DMS 273 (cell line): ENCODE measurements around the gene CIRBP.
A peak's percentile ranks its signal among the peaks of the same experiment; 100 is the strongest.

Experiments
- DNase-seq: peaks from one replicate; lab custom pipeline; 2025; ENCODE audit not compliant: unreplicated experiment; lab: John Stamatoyannopoulos, UW

CIRBP gene

DNA sequence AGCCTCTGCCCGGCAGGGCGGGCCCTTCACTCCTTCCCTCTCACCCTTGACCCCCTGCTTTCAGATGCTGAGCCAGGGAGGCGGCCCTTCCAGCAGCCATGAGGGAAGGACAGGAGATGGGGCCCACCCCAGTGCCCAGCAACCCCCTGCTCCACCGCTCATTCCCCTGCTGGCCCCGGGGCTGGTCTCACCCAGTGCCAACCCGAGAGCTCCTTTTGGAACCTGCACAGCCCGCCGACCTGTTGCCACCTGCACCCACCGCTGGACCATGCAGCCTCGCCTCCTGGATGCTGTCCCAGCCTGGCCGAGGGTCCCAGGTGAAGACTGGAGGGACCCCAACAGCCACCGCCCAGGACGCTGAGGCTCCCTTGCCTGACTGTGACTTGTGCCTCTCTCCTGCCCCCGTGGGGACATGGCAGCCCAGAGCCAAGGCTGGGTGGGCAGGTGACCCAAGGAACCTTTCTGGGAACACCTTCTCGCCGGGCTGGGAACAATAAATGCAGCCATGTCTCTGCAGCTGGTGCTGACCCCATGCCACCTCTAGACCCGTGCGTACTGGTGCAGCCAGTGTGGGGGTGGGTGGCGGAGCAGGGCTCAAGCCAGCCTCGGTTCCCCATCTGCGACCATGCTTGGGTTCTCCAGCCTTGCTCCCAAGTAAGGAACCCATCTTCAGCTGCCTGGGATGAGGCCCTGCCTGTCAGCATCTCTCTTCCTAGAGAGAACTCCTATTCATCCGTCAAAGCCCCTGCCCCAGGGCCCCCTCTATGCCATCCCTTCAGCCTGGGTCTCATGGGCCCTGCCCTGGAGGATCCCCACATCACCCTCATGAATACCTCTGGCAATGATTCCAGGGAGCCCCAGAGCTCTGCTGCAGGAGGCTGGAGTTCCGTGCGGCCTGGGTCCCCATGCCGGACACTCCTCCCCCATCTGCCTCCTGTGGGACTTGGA is 9.9 kb downstream of the CIRBP start:
- no peak for DNase-seq

- peak; percentile 93 for DNase-seq
These were observed 10.7 kb downstream of the CIRBP start for GRCh38 chr19:1279782-1280341.

GRCh38 chr19:1280636-1281568 is 11.8 kb downstream of the CIRBP start:
- no peak for DNase-seq

DNA sequence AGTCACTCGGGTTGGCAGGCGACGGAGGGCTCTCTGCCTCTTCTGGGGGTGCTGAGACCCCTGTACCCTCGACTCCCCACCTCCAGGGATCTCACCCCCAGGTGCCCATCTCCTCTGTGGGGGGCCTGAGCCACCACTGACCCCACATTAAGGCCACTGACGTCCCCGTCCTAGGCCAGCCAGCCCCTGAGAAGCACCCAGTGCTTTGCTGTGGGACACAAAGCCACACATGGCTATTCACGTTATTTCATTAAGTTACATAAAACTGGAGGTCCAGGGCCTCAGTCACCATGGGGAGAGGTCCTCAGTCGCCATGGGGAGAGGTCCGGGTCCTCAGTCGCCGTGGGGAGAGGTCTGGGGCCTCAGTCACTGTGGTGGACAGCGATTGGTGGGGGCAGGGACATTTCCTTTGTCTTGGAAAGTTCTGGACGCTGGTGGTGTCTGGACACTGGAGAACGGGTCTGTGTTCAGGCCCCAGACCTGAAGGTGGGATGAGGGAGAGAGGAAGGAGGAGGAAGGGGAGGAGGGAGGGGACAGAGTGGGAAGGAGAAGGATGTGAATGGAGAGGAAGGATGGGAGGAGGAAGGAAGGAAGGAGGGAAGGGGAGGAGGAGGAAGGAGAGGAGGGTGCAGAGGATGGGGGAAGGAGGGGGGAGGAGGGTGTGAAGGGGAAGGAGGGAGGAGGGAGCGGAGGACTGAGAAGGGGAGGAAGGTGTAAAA is 12.6 kb downstream of the CIRBP start:
- DNase-seq = no peak

GRCh38 chr19:1282588-1283206 is 13.6 kb downstream of the CIRBP start:
- DNase-seq = peak; percentile 61

- DNase-seq = no peak
These were observed 14.2 kb downstream of the CIRBP start for GRCh38 chr19:1283207-1283916.

GRCh38 chr19:1283917-1284292 is 14.8 kb downstream of the CIRBP start:
- DNase-seq = no peak

GRCh38 chr19:1284293-1284978 is 15.3 kb downstream of the CIRBP start:
- DNase-seq = no peak

- DNase-seq = peak; percentile 56
These were observed 16.0 kb downstream of the CIRBP start for GRCh38 chr19:1284979-1285736.

GRCh38 chr19:1285737-1286360 is 16.7 kb downstream of the CIRBP start, which contains the start of gene EFNA2:
Gene EFNA2, plus strand, starts transcription at chr19:1285873. Its CDS starts 296 bp downstream, at chr19:1286169.
- DNase-seq = peak; percentile 61

DNA sequence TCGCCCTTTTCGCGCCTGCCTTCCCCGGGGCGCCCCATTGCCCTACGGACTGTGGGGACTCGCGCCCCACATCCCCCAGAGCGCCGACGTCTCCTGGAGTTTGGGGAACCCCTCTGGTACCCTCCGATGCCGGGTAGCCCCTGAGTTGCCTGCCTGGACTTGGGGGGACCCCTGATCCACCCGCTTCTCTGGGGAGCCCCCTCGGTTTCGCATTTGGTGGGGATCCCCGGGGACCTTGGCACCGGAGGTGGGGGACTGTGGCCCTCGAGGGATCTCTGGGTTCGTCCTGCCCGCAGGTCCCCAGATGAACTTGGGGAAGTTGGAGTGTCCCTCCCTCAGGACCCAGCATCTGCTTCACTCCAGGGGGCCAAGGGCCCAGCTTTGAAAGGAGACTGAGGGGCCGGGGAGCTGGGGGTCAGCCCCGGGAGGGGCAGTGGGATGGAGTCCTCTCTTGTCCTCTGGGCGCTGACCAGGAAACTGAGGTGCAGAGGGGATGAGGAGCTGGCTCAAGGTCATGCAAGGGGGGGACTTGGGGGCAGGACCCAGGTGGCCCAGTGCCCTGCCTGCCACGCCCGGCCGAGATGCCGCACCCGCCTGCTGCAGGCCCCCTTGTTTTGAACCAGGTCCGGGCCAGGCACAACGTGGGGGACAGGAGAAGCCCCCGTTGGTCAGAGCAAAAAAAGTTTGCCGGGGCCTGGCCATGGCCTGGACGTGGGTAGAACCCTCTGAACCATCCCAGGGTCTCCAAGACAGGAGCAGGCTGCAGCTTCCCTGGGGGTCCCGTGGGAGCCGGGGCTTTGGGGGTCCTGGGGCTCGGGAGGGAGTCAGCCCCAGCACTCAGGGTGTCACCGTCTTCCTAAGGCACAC is 17.6 kb downstream of the CIRBP start:
- no peak for DNase-seq

GRCh38 chr19:1287354-1288225 is 18.5 kb downstream of the CIRBP start:
- DNase-seq = peak; percentile 53

GRCh38 chr19:1288226-1288612 is 19.1 kb downstream of the CIRBP start:
- no peak for DNase-seq

DNA sequence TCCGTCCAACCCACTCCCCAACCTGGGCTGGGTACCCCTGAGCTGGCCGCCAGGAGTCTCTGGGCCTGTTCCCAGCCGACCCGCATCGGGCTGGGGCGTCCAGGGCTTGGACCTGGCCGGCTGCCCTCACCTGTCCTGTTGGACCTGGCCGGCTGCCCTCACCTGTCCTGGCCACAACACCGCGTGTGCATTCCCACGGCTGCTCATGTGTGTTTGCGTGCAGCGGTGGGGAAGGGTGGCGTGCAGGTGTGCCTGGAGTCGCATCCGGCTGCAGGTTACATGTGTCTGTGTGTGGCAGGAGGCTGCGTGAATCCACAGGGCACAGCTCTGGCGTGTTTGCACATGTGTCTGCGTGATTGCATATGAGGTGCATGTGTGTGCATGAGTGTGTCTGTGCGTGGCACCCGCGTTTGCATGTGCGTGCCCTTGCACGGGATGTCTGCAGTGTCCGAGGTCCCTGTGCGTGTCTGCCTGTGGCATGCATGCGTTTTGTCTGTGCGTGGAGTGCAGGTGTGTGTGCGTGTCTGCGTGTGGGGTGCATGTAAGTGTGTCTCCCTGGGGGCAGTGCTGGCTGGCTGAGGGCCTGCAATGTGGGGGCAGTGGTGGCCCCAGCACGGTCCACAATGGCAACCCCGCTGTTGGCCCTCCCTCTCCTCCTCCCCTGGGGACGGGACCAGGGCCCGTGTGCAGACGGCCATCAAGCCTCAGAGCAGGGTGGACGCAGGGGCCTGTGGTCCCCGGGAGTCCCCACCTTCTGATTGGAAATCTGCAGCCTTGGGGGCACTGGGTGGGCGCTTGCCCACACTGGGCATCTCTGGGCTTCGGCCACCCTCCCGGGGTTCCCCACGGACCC is 19.9 kb downstream of the CIRBP start:
- no peak for DNase-seq

DNA sequence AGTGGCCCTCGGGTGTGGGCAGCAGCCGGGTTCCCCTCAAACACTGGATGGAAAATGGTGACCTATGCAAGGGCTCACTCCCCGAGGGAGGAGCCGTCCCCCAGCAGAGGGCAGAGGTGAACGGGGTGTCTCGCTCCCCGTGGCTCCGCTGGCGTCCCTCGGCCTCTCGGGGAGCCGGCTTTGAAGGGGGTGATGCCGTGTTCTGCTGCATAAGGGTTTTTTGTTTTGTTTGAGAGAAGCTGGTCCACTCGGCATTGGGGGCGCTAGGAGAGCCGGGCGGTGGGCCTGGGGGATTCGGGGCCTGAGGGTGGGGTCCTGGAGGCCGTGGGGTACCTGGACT is 20.5 kb downstream of the CIRBP start:
- DNase-seq = no peak
